RWPE2 (cell line): ENCODE data around the gene TPM4.
"Not testable (repeated sequence)": the region's sequence is repeated elsewhere in the genome, so short reads cannot be mapped to it uniquely, and the experiment has no call there.

Experiments used
- ATAC-seq: fragments of 200-7000 bp; cut with Tn5 transposase; 3 replicates; pipeline ENCODE4 v1.9.1; 2021; ENCODE audit warnings: low read depth
- DNase-seq: peaks from one replicate; pipeline ENCODE4 v3.0.0-alpha.2; 2020; ENCODE audit warnings: low spot score
- H3K27ac ChIP-seq: fragments of 450-650 bp; 2 replicates; pipeline ENCODE4 v1.5.1; 2017; ENCODE audit warnings: mild to moderate bottlenecking; ENCODE audit not compliant: poor library complexity, severe bottlenecking
- H3K27me3 ChIP-seq: fragments of 250-450 bp; sonication (Bioruptor Pico); 2 replicates; pipeline ENCODE4 v1.5.1; 2021; ENCODE audit warnings: mild to moderate bottlenecking, moderate library complexity; ENCODE audit not compliant: insufficient read depth, poor library complexity, severe bottlenecking
- H3K36me3 ChIP-seq: fragments of 250-450 bp; sonication (Bioruptor Pico); 2 replicates; pipeline ENCODE4 v1.5.1; 2020; ENCODE audit warnings: low read depth, mild to moderate bottlenecking, moderate library complexity
- H3K4me1 ChIP-seq: fragments of 250-450 bp; sonication (Bioruptor Pico); 2 replicates; pipeline ENCODE4 v1.5.1; 2021; ENCODE audit warnings: mild to moderate bottlenecking, moderate library complexity; ENCODE audit not compliant: insufficient read depth, poor library complexity, severe bottlenecking
- H3K4me3 ChIP-seq: fragments of 250-450 bp; sonication (Bioruptor Pico); 2 replicates; pipeline ENCODE4 v1.5.1; 2021; ENCODE audit warnings: mild to moderate bottlenecking, moderate library complexity; ENCODE audit not compliant: severe bottlenecking
- H3K9me3 ChIP-seq: fragments of 250-450 bp; sonication (Bioruptor Pico); 2 replicates; pipeline ENCODE4 v1.5.1; 2021; ENCODE audit warnings: mild to moderate bottlenecking, moderate library complexity; ENCODE audit not compliant: severe bottlenecking
- CTCF ChIP-seq: fragments of 450-650 bp; IDR thresholded peaks from one replicate; pipeline ENCODE4 v1.5.1; 2017; ENCODE audit warnings: mild to moderate bottlenecking, moderate library complexity; ENCODE audit not compliant: poor library complexity, severe bottlenecking

Gene TPM4

GRCh38 chr19:16078759-16079707 lies 2.7 kb downstream of the TPM4 start:
- H3K4me3 ChIP-seq: peak overlapping the region; percentile 96

GRCh38 chr19:16084067-16084685 lies 7.9 kb downstream of the TPM4 start:
- Histone ChIP-seq H3K9me3 (no peaks in the 10 kb centered on the region), H3K27ac (peak overlapping the region; percentile 22), H3K27me3 (no peaks in the 10 kb centered on the region), H3K36me3 (peaks cover 95% of the 10 kb centered on the region), H3K4me1 (peaks cover 8% of the 10 kb centered on the region), H3K4me3 (no peak overlapping the region)
- no peak for TF ChIP-seq CTCF
- ATAC-seq (0 out of 3 replicates have a peak, but pooled peaks have one; percentile 1), DNase-seq (no peak)

More at GRCh38 chr19:16078759-16079707, 2.7 kb downstream of the TPM4 start:
- H3K36me3 ChIP-seq: peaks cover 64% of the 10 kb centered on the region
- DNase-seq (no peak), ATAC-seq (peak; percentile 52)
- H3K9me3 ChIP-seq: no peaks in the 10 kb centered on the region
- H3K27ac ChIP-seq: peak overlapping the region; percentile 99
- H3K4me1 ChIP-seq: peaks cover 16% of the 10 kb centered on the region
- TF ChIP-seq CTCF: no peak
- no peaks in the 10 kb centered on the region for H3K27me3 ChIP-seq

GRCh38 chr19:16085115-16085514 lies 8.8 kb downstream of the TPM4 start:
- H3K9me3 ChIP-seq: no peaks in the 10 kb centered on the region
- ATAC-seq (peak; percentile 18; the same call in 2 of the 3 replicates), DNase-seq (no peak)
- H3K4me1 ChIP-seq: peaks cover under 1% of the 10 kb centered on the region
- H3K36me3 ChIP-seq: peaks cover 100% of the 10 kb centered on the region
- peak overlapping the region; percentile 22 for H3K27ac ChIP-seq
- H3K27me3 ChIP-seq: no peaks in the 10 kb centered on the region
- no peak for TF ChIP-seq CTCF
- no peak overlapping the region for H3K4me3 ChIP-seq

- not testable (repeated sequence) for H3K4me3 ChIP-seq, ATAC-seq, H3K4me1 ChIP-seq, H3K27ac ChIP-seq, DNase-seq, H3K27me3 ChIP-seq, H3K9me3 ChIP-seq
- peaks cover 100% of the 10 kb centered on the region for H3K36me3 ChIP-seq
These were observed 11.1 kb downstream of the TPM4 start for GRCh38 chr19:16087404-16087803.

GRCh38 chr19:16087940-16088339 lies 11.6 kb downstream of the TPM4 start:
- no peak overlapping the region for H3K4me3 ChIP-seq
- no peak for ATAC-seq
- H3K9me3 ChIP-seq: no peaks in the 10 kb centered on the region
- no peak overlapping the region for H3K27ac ChIP-seq
- no peaks in the 10 kb centered on the region for H3K27me3 ChIP-seq
- H3K4me1 ChIP-seq: no peaks in the 10 kb centered on the region
- no peak for TF ChIP-seq CTCF
- no peak for DNase-seq
- peaks cover 100% of the 10 kb centered on the region for H3K36me3 ChIP-seq
